Uterus (tissue), 2 donors: ENCODE data around the gene RSPO1.

Experiments used
- POLR2A ChIP-seq, 2 donors: fragments of 450-650 bp; IDR thresholded peaks; one replicate each; pipeline ENCODE4 v1.6.1; 2016; ENCODE audit warnings: antibody characterized with exemption in 2 of 2, mild to moderate bottlenecking in 1 of 2, moderate library complexity in 1 of 2
- TF ChIP-seq, protein P1 (sequence below), 4 experiments: fragments of 200-600 bp in 2 of 4; fragments of 450-650 bp in 2 of 4; sonication (generic) in 2 of 4; IDR thresholded peaks; one replicate each; pipeline ENCODE4 v1.5.1; 2016 to 2019; ENCODE audit warnings: antibody characterized with exemption in 4 of 4, mild to moderate bottlenecking in 2 of 4, moderate library complexity in 1 of 4

- TF ChIP-seq, protein P1, sequence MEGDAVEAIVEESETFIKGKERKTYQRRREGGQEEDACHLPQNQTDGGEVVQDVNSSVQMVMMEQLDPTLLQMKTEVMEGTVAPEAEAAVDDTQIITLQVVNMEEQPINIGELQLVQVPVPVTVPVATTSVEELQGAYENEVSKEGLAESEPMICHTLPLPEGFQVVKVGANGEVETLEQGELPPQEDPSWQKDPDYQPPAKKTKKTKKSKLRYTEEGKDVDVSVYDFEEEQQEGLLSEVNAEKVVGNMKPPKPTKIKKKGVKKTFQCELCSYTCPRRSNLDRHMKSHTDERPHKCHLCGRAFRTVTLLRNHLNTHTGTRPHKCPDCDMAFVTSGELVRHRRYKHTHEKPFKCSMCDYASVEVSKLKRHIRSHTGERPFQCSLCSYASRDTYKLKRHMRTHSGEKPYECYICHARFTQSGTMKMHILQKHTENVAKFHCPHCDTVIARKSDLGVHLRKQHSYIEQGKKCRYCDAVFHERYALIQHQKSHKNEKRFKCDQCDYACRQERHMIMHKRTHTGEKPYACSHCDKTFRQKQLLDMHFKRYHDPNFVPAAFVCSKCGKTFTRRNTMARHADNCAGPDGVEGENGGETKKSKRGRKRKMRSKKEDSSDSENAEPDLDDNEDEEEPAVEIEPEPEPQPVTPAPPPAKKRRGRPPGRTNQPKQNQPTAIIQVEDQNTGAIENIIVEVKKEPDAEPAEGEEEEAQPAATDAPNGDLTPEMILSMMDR (IDR thresholded peaks at IDR 0.05), result no peak
- TF ChIP-seq POLR2A (IDR thresholded peaks at IDR 0.05), result no peak
Measured at GRCh38 chr1:37631036-37631435, 3.7 kb downstream of the RSPO1 start.
